ENCODE results near the gene RCOR1.
A peak's percentile ranks its signal among the peaks of the same experiment; 100 is the strongest.

The RCOR1 gene

GRCh38 chr14:102678394-102678793 lies 85.9 kb downstream of the RCOR1 start:
- no peak for DNase-seq (ENCODE audit: low spot score)

GRCh38 chr14:102683399-102684297 lies 91.2 kb downstream of the RCOR1 start:
- no peak for DNase-seq (ENCODE audit: low spot score)

- no peak for DNase-seq (ENCODE audit: low spot score)
Measured at GRCh38 chr14:102684298-102684663, 91.8 kb downstream of the RCOR1 start.

- no peak for DNase-seq (ENCODE audit: low spot score)
Measured at GRCh38 chr14:102686196-102686801, 93.8 kb downstream of the RCOR1 start.

GRCh38 chr14:102688290-102688689 lies 95.8 kb downstream of the RCOR1 start:
- DNase-seq (ENCODE audit: low spot score): no peak

GRCh38 chr14:102690509-102691286 lies 98.2 kb downstream of the RCOR1 start:
- DNase-seq (ENCODE audit: low spot score): no peak

DNA sequence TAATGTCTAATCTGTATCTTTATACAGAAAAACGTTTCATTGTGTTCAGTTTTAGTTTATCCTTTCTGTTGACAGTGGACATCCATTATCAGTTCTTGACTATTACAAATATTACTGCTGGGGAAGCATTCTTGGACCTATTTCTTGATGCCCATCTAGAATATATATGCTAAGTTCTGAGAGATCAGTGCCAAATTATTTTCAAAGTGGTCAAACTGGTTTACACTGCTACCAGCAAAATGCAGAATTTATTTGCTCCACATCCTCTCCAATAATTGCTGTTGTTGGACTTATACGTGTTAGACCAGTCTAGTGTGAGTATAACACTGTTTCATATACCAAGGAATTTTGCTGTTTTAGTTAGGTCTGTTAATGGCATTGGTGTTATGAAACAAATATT lies 99.3 kb downstream of the RCOR1 start:
- no peak for DNase-seq (ENCODE audit: low spot score)

- no peak for DNase-seq (ENCODE audit: low spot score)
Measured at GRCh38 chr14:102692334-102692733, 99.9 kb downstream of the RCOR1 start.

- no peak for DNase-seq (ENCODE audit: low spot score)
Measured at GRCh38 chr14:102693006-102693755, 100.7 kb downstream of the RCOR1 start.

- DNase-seq (ENCODE audit: low spot score): peak; percentile 76
Measured at GRCh38 chr14:102694530-102695166, 102.2 kb downstream of the RCOR1 start.

- no peak for DNase-seq (ENCODE audit: low spot score)
Measured at GRCh38 chr14:102695167-102695555, 102.7 kb downstream of the RCOR1 start.

DNA sequence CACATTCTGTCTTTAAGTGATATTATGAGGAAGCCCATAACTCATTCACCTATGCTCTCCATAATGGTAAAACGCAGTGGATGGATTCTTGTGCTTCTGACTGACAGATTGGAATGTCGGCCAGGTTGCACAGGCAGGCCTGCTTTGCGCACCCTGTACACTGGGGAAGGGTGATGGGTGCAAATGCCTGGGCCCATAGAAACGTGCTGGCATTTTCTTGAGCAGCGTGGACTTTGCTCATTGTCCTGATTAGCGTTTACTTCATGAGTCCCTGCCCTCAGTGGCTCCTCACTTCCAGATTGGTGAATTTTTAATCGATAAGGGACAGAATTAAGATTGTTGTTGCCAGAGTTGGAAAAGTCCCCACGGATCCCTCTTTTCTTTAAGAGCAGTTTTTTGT lies 103.9 kb downstream of the RCOR1 start:
- DNase-seq (ENCODE audit: low spot score): no peak

- DNase-seq (ENCODE audit: low spot score): no peak
Measured at GRCh38 chr14:102696856-102697495, 104.5 kb downstream of the RCOR1 start.

GRCh38 chr14:102697501-102697900 lies 105.1 kb downstream of the RCOR1 start:
- no peak for DNase-seq (ENCODE audit: low spot score)

DNA sequence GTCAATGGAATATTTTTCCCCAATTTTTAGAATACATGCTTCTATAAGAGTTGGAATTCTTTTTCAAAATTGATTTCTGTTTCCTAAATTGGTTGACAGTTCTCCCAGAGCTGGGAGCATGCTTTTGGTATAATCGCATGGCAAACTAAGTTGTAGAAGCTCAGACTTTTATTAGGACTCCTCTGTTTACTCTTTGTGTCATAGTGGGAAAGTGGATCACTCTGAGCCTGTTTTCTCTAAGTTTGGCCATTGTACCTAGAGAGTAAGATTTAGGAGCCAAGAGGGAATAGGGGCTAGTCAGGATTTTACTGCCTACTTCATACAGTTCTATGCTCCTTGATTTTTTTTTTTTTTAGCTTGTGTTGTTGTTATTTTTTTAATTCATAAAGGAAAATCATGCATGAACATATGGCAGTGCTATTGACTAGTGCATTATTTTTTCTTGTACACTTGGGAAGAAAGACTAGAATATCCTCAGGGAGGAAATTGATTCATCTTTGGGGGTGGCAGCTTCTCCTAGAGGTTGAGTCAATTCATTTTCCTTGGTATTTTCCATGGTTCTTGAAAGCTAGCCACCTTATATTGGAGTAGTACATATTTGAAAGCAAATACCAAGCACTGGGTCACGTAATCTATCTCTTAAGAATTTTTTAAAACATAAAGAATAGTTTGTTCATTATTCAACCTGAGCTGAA lies 107.1 kb downstream of the RCOR1 start:
- DNase-seq (ENCODE audit: low spot score): no peak

DNA sequence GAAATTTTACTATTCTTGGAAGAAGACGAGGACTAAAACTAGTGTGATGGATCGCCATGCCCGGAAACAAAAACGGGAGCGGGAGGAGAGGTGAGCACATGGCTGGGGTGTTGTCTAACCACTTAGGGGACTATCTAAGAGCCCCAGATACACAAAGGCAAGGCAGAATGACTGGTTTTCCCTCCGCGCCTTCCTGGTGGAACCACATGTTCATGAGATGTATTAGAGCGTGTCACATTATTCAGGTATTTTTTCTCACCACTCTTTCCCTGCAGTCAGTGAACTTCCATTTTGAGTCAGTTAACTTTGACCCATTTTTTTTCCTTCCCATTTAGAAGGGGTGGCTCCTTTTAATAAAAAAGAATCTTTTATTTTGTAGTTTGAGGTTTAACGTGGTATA lies 116.0 kb downstream of the RCOR1 start:
- DNase-seq (ENCODE audit: low spot score): no peak

DNA sequence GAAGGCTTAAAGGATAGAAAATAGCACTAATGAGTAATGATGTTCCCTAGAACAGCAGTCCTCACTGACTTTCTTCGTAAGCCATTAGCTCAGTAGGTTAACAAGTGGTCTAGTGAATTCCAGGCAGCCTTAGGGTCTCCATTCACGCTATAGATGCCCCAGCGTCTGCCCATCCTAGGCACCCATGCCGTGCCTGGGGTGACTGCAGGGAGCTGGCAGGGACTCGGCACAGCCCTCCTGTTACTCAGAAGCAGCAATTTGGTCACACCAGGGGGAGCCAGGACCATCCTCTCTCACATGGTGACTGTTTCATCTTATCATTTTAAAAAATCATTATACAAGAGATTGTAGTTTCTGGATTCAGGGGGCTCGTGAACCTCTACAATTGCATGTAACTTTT lies 118.8 kb downstream of the RCOR1 start:
- no peak for DNase-seq (ENCODE audit: low spot score)

DNA sequence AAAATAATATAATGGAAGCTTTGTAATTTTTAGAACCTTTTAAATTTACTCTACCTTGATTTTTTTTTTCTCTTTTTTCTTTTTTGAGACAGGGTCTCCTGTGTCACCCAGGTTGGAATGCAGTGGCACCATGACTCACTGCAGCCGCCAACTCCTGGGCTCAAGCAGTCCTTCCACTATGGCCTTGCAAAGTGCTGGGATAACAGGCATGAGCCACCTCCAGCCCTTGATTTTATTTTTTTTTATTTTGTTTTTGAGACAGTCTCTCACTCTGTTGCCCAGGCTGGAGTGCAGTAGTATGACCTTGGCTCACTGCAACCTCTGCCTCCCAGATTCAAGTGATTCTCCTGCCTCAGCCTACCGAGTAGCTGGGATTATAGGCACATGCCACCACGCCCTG lies 119.5 kb downstream of the RCOR1 start:
- DNase-seq (ENCODE audit: low spot score): no peak

- no peak for DNase-seq (ENCODE audit: low spot score)
Measured at GRCh38 chr14:102717276-102717675, 124.8 kb downstream of the RCOR1 start.

DNA sequence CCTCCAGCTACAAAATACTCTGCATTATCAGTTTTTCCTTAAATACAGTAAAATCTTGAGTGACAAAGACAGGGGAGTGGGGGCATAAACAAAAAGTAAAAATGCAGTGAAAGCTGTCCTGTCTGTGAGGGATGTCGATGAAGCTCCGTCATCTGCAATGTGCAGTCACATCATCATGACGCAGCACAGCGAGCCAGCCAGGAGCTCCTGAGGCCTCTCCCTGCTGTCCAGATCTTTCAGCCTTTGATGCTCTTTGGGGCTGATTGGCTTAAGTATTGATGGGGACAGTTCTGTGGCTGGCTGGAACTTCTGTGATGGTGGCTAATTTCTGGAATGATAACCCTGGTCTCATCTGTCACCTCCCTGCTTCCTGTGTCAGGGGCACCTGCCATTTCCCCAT lies 130.2 kb downstream of the RCOR1 start:
- DNase-seq (ENCODE audit: low spot score): no peak

DNA sequence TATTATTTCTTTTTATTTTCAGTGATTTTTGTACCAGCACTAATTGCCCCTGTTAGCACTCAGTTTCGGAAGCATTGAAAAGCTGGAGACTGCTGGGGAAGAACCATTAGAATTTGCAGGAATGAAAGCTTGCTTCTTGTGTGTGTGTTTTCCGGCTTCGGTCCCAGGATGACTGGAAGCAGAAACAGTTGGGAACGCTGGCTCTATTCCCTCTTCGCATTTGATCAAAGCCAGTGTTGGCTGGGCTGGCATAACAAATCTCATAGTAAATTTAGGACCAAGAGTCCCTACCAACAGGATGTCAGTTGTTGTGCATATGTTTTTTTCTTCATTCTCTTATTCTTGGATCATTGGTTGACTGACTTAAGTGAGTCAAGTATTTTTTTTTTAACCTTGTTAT lies 131.2 kb downstream of the RCOR1 start:
- DNase-seq (ENCODE audit: low spot score): peak; percentile 43

All from globus pallidus (tissue), 1 donor.